IMR-90 (cell line): ENCODE measurements around the gene SRR. TPM values are rescaled to one million over a fixed set of nuclear protein-coding genes. Genes with fewer than 3 reads are reported as not detected.

Experiments
- ATAC-seq: fragments of 200-7000 bp; cut with Tn5 transposase; 2 replicates; pipeline ENCODE4 v1.9.1; 2020; ENCODE audit warnings: low read depth, mild to moderate bottlenecking, moderate library complexity
- BruUV-seq: library from RNA; stranded (reverse); fragments of 400-500 nt; replicated peaks from 2 replicates; lab custom pipeline; 2021; lab: Mats Ljungman, UMichigan
- CTCF ChIA-PET: fragments of 300-600 bp; formaldehyde crosslinking; extraction: SDS; loops from one replicate; lab custom pipeline; 2021; ENCODE audit warnings: antibody characterized with exemption; lab: Yijun Ruan, JAX
- POLR2A ChIA-PET: fragments of 300-600 bp; sonication (Branson Sonifier 250); formaldehyde crosslinking; loops from one replicate; lab custom pipeline; 2022; ENCODE audit warnings: antibody characterized with exemption; ENCODE audit not compliant: unreplicated experiment; lab: Charles Lee
- DNase-seq: peaks from one replicate; pipeline ENCODE4 v3.0.0; 2013
- H2AFZ ChIP-seq: replicated peaks from 2 replicates; pipeline ENCODE3; 2013; ENCODE audit warnings: low read length, mild to moderate bottlenecking; ENCODE audit not compliant: poor library complexity
- H2AK5ac ChIP-seq: 2 replicates; pipeline ENCODE4 v1.6.1; 2013; ENCODE audit warnings: low read depth, low read length, inconsistent platforms
- H2AK9ac ChIP-seq: replicated peaks from 2 replicates; pipeline ENCODE3; 2013; ENCODE audit warnings: mild to moderate bottlenecking, low read depth, low read length, moderate library complexity; ENCODE audit not compliant: poor library complexity
- H2BK120ac ChIP-seq: 2 replicates; pipeline ENCODE4 v1.6.1; 2013; ENCODE audit warnings: low read depth, low read length, inconsistent platforms
- H2BK15ac ChIP-seq: 3 replicates; pipeline ENCODE4 v1.6.1; 2013; ENCODE audit warnings: low read depth, low read length, inconsistent platforms
- H2BK20ac ChIP-seq: 2 replicates; pipeline ENCODE4 v1.6.1; 2013; ENCODE audit warnings: low read depth, mild to moderate bottlenecking, inconsistent platforms, low read length, moderate library complexity
- H2BK5ac ChIP-seq: 2 replicates; pipeline ENCODE4 v1.6.1; 2013; ENCODE audit warnings: mild to moderate bottlenecking, low read depth, low read length, inconsistent platforms; ENCODE audit not compliant: poor library complexity, severe bottlenecking
- H3K14ac ChIP-seq: replicated peaks from 2 replicates; pipeline ENCODE4 v1.6.1; 2013; ENCODE audit warnings: low read depth, low read length, inconsistent platforms
- H3K18ac ChIP-seq: 2 replicates; pipeline ENCODE4 v1.6.1; 2013; ENCODE audit warnings: low read depth, low read length, control low read depth
- H3K23ac ChIP-seq: 2 replicates; pipeline ENCODE4 v1.6.1; 2013; ENCODE audit warnings: low read depth, low read length, inconsistent platforms
- H3K27ac ChIP-seq: 2 replicates; pipeline ENCODE4 v1.5.1; 2013; ENCODE audit warnings: mild to moderate bottlenecking, control low read depth, low read length; ENCODE audit not compliant: insufficient read depth
- H3K27me3 ChIP-seq: 2 replicates; pipeline ENCODE4 v1.6.1; 2013; ENCODE audit warnings: low read length; ENCODE audit not compliant: control insufficient read depth, insufficient read depth
- H3K36me3 ChIP-seq: 2 replicates; pipeline ENCODE4 v1.6.1; 2013; ENCODE audit warnings: low read length, mixed read lengths; ENCODE audit not compliant: control insufficient read depth, insufficient read depth
- H3K4ac ChIP-seq: 2 replicates; pipeline ENCODE4 v1.6.1; 2013; ENCODE audit warnings: low read depth, low read length, inconsistent platforms
- H3K4me1 ChIP-seq: 2 replicates; pipeline ENCODE4 v1.6.1; 2013; ENCODE audit warnings: low read length, mixed read lengths; ENCODE audit not compliant: control insufficient read depth, insufficient read depth
- H3K4me2 ChIP-seq: 2 replicates; pipeline ENCODE4 v1.6.1; 2013; ENCODE audit warnings: low read depth, mild to moderate bottlenecking, control low read depth, low read length, moderate library complexity
- H3K4me3 ChIP-seq: 2 replicates; pipeline ENCODE4 v1.5.1; 2013; ENCODE audit warnings: low read depth, mild to moderate bottlenecking, control low read depth, low read length, moderate library complexity; ENCODE audit not compliant: insufficient read depth
- H3K56ac ChIP-seq: 2 replicates; pipeline ENCODE4 v1.6.1; 2013; ENCODE audit warnings: low read length, inconsistent platforms; ENCODE audit not compliant: insufficient read depth; ENCODE audit errors: extremely low read depth
- H3K79me1 ChIP-seq, 2 experiments: 2 replicates each; pipeline ENCODE4 v1.6.1; 2013; ENCODE audit warnings: low read length in 2 of 2, inconsistent platforms in 1 of 2, low read depth in 1 of 2
- H3K9ac ChIP-seq: 2 replicates; pipeline ENCODE4 v1.6.1; 2013; ENCODE audit warnings: low read depth, low read length, control low read depth
- H3K9me1 ChIP-seq: 2 replicates; pipeline ENCODE4 v1.6.1; 2013; ENCODE audit warnings: low read length, inconsistent platforms; ENCODE audit not compliant: insufficient read depth
- H3K9me3 ChIP-seq: 2 replicates; pipeline ENCODE4 v1.6.1; 2013; ENCODE audit warnings: low read length; ENCODE audit not compliant: control insufficient read depth, insufficient read depth
- H4K20me1 ChIP-seq: 2 replicates; pipeline ENCODE4 v1.6.1; 2013; ENCODE audit warnings: low read length, inconsistent platforms; ENCODE audit not compliant: insufficient read depth
- H4K5ac ChIP-seq: 2 replicates; pipeline ENCODE4 v1.6.1; 2013; ENCODE audit warnings: mild to moderate bottlenecking, low read depth, low read length, control low read depth
- H4K8ac ChIP-seq, 2 experiments: 2 replicates each; pipeline ENCODE4 v1.6.1; 2013; ENCODE audit warnings: low read depth in 2 of 2, low read length in 2 of 2, control low read depth in 1 of 2, inconsistent platforms in 1 of 2
- H4K91ac ChIP-seq: 2 replicates; pipeline ENCODE4 v1.6.1; 2013; ENCODE audit warnings: low read depth, low read length, inconsistent platforms; ENCODE audit not compliant: insufficient read depth
- BHLHE40 ChIP-seq: fragments of 150-350 bp; IDR thresholded peaks from 2 replicates; pipeline ENCODE4 v1.6.1; 2016; ENCODE audit warnings: mild to moderate bottlenecking, low read depth, low read length
- CTCF ChIP-seq: conservative IDR thresholded peaks from 2 replicates; pipeline ENCODE4 v1.5.1; 2012; ENCODE audit warnings: mild to moderate bottlenecking, low read depth, low read length, improper control_type of control experiment
- ELK1 ChIP-seq: fragments of 150-350 bp; IDR thresholded peaks from 2 replicates; pipeline ENCODE4 v1.6.1; 2016; ENCODE audit warnings: low read depth, mild to moderate bottlenecking, low read length, moderate library complexity, borderline replicate concordance
- FOS ChIP-seq: fragments of 150-350 bp; IDR thresholded peaks from 2 replicates; pipeline ENCODE4 v1.6.1; 2016; ENCODE audit warnings: low read depth, low read length
- MXI1 ChIP-seq: IDR thresholded peaks from 2 replicates; pipeline ENCODE4 v1.6.1; 2012; ENCODE audit warnings: low read depth, mild to moderate bottlenecking, low read length, moderate library complexity, borderline replicate concordance
- POLR2A ChIP-seq: IDR thresholded peaks from 2 replicates; pipeline ENCODE4 v1.6.1; 2012; ENCODE audit warnings: mild to moderate bottlenecking, low read depth, low read length
- USF2 ChIP-seq: fragments of 150-350 bp; IDR thresholded peaks from 2 replicates; pipeline ENCODE4 v1.6.1; 2017; ENCODE audit warnings: mild to moderate bottlenecking, antibody characterized with exemption, low read length, low read depth
- WGBS, 2 experiments: methylation state at CpG; one replicate each; pipeline versions ENCODE4 v1.1.5 to v1.1.7; 2013; ENCODE audit warnings: missing lambda C conversion rate in 2 of 2; ENCODE audit not compliant: insufficient read length in 1 of 2; ENCODE audit errors: extremely low coverage in 2 of 2; 5-methylcytosine and 5-hydroxymethylcytosine counted together
- dilution Hi-C: fragments of 300-500 bp; cut with HindIII; formaldehyde crosslinking; loops from one replicate; pipeline ENCODE4 v1.14.3; 2018; ENCODE audit warnings: low sequenced_read_pairs; ENCODE audit not compliant: unreplicated experiment
- in situ Hi-C: fragments of 300-500 bp; cut with MboI; formaldehyde crosslinking; loops from 3 replicates; pipeline ENCODE4 v1.14.3; 2019; ENCODE audit warnings: low sequenced_read_pairs, inconsistent platforms, mixed read lengths
- intact Hi-C: fragments of 100-400 bp; cut with micrococcal nuclease; formaldehyde crosslinking; loops from 2 replicates; pipeline ENCODE4 v1.10.0; 2022
- polyA plus RNA-seq, 3 experiments: library from polyadenylated mRNA; depleted of rRNA; stranded (reverse); fragments of >200 nt; gene quantifications; 2 replicates each; pipeline ENCODE4 v1.2.3, GENCODE V29; 2012; ENCODE audit warnings: low replicate concordance in 1 of 3
- total RNA-seq: library from RNA; depleted of rRNA; stranded (reverse); fragments of >200 nt; gene quantifications from 2 replicates; pipeline ENCODE4 v1.2.3, GENCODE V29; 2012

The SRR gene
- total and polyA plus RNA-seq, 2 of the 4 experiments (the other 2 are of a cell fraction) = 14.5 to 52.7 TPM

GRCh38 chr17:2274414-2274813 is 29.3 kb upstream of the SRR start:
- no peak for DNase-seq
- no peak overlapping the region for H2AK5ac ChIP-seq
- H2BK5ac ChIP-seq = no peak overlapping the region
- no peak overlapping the region for H4K5ac ChIP-seq
- no peaks in the 10 kb centered on the region for H4K20me1 ChIP-seq
- TF ChIP-seq MXI1 (no peak), USF2 (no peak), POLR2A (no peak), BHLHE40 (no peak), CTCF (no peak), FOS (no peak), ELK1 (no peak)
- H2AFZ ChIP-seq = no peak overlapping the region
- ChIA-PET POLR2A (no interaction called here), CTCF (no interaction called here)
- H3K56ac ChIP-seq = no peak overlapping the region
- H3K27me3 ChIP-seq = no peaks in the 10 kb centered on the region
- H4K91ac ChIP-seq = no peak overlapping the region
- H3K79me1 ChIP-seq = peaks cover 11 to 25% of the 10 kb centered on the region in 2 experiments; a peak in 3 of 4 replicates
- H3K9me3 ChIP-seq = no peaks in the 10 kb centered on the region
- ATAC-seq = no peak
- no peak overlapping the region for H3K27ac ChIP-seq
- H3K4me1 ChIP-seq = no peaks in the 10 kb centered on the region
- no peak overlapping the region for H3K14ac ChIP-seq
- H3K4ac ChIP-seq = no peak overlapping the region
- in situ Hi-C loops = no loop called here
- no peak overlapping the region for H2BK20ac ChIP-seq
- H2AK9ac ChIP-seq = no peak overlapping the region
- H2BK120ac ChIP-seq = no peak overlapping the region
- no peak overlapping the region for H3K9ac ChIP-seq
- dilution Hi-C loops = no loop called here
- H3K18ac ChIP-seq = no peak overlapping the region
- no peak overlapping the region for H3K4me2 ChIP-seq
- H3K9me1 ChIP-seq = 0 out of 2 replicates have a peak, but pooled peaks cover 5% of the 10 kb centered on the region
- BruUV-seq = no TSS peak
- H3K36me3 ChIP-seq = peaks cover 9% of the 10 kb centered on the region
- no peak overlapping the region for H4K8ac ChIP-seq
- H3K23ac ChIP-seq = no peak overlapping the region
- H2BK15ac ChIP-seq = no peak overlapping the region
- WGBS, 2 experiments = 100% methylated on average over 1 of the region's 2 CpGs; no CpG with 5 or more reads in 1 of the 2 experiments
- H3K4me3 ChIP-seq = no peak overlapping the region
- intact Hi-C loops = no loop called here
